Measurements from ENCODE around the gene PLIN4. TPM values are rescaled to one million over a fixed set of nuclear protein-coding genes. Genes with fewer than 3 reads are reported as not detected.

Gene PLIN4
- total RNA-seq, 2 experiments from 2014 or later: 0.05 TPM; not detected in 1

DNA sequence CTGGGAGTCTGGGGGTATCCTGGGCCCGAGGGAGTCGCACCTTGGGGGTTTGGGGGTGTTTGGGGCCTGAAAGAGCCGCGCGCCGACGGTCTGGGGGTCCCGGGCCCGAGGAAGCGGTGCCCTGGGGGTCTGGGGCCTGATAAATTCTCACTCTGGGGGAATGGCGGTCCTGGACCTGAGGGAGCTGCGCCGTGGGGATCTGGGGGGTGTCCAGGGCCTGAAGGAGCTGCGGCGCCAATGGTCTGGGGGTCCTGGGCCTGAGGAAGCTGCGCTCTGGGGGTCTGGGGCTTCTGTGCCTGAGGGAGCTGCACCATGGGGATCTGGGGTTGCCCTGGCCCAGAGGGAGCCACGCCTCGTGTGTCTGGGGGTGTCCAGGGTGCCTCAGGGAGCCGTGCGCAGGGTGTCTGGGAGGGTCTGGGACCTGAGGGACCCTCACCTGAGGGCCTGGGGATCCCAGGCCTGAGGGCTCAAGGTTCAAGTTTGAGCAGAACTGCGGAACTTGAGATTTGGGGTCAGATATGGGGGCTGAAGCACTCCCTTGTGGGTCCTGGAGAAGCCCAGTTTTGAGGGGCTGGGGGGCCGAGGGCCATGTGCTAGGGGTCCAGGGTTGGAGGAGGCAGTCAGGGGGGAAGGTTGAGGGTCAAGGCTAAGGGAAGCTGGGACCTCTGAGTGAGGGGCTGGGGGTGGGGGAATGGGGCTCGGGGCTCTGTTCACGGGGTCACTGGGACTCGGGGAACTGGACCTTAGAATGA lies 45.1 kb downstream of the PLIN4 start:
- ATAC-seq (no peak), DNase-seq (no peak)
- intact Hi-C loops (cut with micrococcal nuclease): no loop called here
- ChIA-PET POLR2A (interaction anchor here (0.6 to 1.1 kb wide), 5 partner anchors 15 to 71 kb away, joined by 3 to 4 read pairs (median 3); partner anchors contain the start of genes CHAF1A and LRG1), CTCF (interaction anchor here (1.2 to 1.6 kb wide), 3 partner anchors 50 to 163 kb away, joined by 3 to 4 read pairs (median 3); partner anchors contain the start of gene SH3GL1)
- Mint-ChIP-seq H3K27ac (peak overlapping the region; percentile 8), H3K27me3 (no peaks in the 10 kb centered on the region), H3K36me3 (ENCODE audit: low read depth) (peaks cover 3% of the 10 kb centered on the region), H3K4me3 (peak overlapping the region; percentile 79), H3K4me1 (ENCODE audit: low read depth) (peaks cover 21% of the 10 kb centered on the region), H3K9me3 (no peaks in the 10 kb centered on the region)
- TF ChIP-seq, protein P1, sequence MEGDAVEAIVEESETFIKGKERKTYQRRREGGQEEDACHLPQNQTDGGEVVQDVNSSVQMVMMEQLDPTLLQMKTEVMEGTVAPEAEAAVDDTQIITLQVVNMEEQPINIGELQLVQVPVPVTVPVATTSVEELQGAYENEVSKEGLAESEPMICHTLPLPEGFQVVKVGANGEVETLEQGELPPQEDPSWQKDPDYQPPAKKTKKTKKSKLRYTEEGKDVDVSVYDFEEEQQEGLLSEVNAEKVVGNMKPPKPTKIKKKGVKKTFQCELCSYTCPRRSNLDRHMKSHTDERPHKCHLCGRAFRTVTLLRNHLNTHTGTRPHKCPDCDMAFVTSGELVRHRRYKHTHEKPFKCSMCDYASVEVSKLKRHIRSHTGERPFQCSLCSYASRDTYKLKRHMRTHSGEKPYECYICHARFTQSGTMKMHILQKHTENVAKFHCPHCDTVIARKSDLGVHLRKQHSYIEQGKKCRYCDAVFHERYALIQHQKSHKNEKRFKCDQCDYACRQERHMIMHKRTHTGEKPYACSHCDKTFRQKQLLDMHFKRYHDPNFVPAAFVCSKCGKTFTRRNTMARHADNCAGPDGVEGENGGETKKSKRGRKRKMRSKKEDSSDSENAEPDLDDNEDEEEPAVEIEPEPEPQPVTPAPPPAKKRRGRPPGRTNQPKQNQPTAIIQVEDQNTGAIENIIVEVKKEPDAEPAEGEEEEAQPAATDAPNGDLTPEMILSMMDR (IDR thresholded peaks at IDR 0.05): no peak

DNA sequence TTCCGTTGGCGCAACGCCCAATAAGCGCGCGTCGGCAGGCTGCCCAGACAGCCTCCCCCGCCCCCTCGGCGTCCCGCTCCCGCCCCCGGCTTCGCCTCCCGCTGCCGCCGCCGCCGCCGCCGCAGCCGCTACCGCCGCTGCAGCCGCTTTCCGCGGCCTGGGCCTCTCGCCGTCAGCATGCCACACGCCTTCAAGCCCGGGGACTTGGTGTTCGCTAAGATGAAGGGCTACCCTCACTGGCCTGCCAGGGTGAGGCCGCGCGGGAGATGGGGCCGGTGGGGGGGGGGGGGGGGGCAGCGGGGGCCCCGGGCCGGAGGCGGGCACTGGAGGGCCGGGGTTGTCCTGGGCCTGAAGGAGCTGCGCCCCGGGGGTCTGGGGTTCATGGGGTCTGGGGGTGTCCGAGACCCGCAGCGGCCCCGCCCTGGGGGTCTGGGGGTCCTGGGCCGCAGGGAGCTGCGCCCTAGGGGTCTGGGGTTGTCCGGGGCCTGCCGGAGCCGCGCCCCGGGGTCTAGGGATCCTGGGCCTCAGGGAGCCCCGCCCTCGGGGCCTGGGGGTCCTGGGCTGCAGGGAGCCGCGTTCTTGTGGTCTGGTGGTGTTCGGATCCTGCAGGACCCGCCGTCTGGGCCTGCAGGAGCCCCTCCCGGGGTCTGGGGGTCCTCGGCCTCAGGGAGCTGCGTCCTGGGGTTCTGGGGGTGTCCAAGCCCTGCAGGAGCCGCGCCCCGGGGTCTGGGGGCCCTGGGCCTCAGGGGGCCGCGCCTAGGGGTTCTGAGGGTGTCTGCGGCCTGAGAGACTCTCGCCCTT lies 45.9 kb downstream of the PLIN4 start, which contains the start of gene HDGFL2:
HDGFL2 (plus strand) TSS at position 124 of the 801 bp plus-strand sequence; CDS start at position 178, 54 bp downstream.
- Mint-ChIP-seq H3K27me3 (no peaks in the 10 kb centered on the region), H3K36me3 (ENCODE audit: low read depth) (peaks cover 3% of the 10 kb centered on the region), H3K4me1 (ENCODE audit: low read depth) (peaks cover 21% of the 10 kb centered on the region), H3K9me3 (no peaks in the 10 kb centered on the region), H3K4me3 (peak within 1 kb of the TSS; percentile 79), H3K27ac (no peak within 1 kb of the TSS)
- intact Hi-C loops (cut with micrococcal nuclease): no loop called here
- TF ChIP-seq, protein P1 (IDR thresholded peaks at IDR 0.05): no peak
- ChIA-PET CTCF (interaction anchor here (1.1 to 1.6 kb wide), 5 partner anchors 11 to 335 kb away, joined by 3 to 7 read pairs (median 4); partner anchors contain the start of gene SH3GL1), POLR2A (interaction anchor here (0.6 to 1.0 kb wide), 3 partner anchors 14 to 70 kb away, joined by 3 read pairs; partner anchors contain the start of gene CHAF1A)
- DNase-seq (no peak), ATAC-seq (no peak)

DNA sequence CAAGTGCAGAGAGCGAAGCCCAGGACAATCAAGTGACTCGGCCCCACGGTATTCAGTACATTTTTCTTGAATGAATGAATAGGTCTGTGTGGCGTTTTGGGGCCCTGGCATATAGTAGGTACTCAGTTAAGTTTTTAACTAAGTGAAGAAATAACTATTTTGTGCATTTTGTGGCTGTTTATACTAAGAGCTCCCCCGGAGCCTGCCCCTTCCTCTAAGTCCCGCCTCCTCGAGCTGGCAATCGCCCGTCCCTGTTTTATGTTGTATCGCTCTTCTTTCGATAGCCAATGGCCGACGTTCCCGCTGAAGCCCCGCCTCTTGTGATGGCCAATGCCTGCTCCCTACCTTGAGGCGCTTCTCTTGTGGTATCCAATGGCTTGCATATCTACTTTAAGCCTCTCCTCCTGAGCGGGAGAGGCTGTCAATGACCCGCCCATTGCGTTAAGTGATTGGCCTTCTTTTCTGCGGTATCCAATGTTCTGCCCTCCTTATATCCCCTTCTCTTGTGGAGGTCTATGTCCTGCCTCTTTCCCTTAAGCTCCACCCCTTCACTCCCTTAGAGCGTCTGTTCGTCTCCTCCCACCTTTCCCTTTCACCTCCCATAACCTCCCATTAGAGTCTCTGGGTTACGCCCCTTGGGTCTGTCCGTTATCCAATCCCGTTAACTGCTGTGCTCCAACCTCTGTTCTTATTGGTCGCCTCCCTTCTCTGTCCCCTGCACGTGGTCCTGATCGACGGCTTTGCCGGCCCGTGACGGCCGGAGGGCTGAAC lies 46.7 kb downstream of the PLIN4 start:
- ATAC-seq (peak; percentile 89), DNase-seq (peak; percentile 99)
- no peaks in the 10 kb centered on the region for H3K9me3 Mint-ChIP-seq
- CTCF ChIA-PET: interaction anchor here (1.0 to 1.6 kb wide), 7 partner anchors 11 to 334 kb away, joined by 3 to 7 read pairs (median 4); partner anchors contain the start of gene SH3GL1
- TF ChIP-seq, protein P1 (IDR thresholded peaks at IDR 0.05): no peak
- peaks cover 21% of the 10 kb centered on the region for H3K4me1 Mint-ChIP-seq (ENCODE audit: low read depth)
- H3K4me3 Mint-ChIP-seq: no peak overlapping the region
- H3K36me3 Mint-ChIP-seq (ENCODE audit: low read depth): peaks cover 3% of the 10 kb centered on the region
- intact Hi-C loops (cut with micrococcal nuclease): no loop called here
- H3K27me3 Mint-ChIP-seq: no peaks in the 10 kb centered on the region
- H3K27ac Mint-ChIP-seq: no peak overlapping the region
- POLR2A ChIA-PET: interaction anchor here (0.6 to 1.0 kb wide), 2 partner anchors 14 to 928 kb away, joined by 4 to 10 read pairs; partner anchors contain the start of gene UBXN6

DNA sequence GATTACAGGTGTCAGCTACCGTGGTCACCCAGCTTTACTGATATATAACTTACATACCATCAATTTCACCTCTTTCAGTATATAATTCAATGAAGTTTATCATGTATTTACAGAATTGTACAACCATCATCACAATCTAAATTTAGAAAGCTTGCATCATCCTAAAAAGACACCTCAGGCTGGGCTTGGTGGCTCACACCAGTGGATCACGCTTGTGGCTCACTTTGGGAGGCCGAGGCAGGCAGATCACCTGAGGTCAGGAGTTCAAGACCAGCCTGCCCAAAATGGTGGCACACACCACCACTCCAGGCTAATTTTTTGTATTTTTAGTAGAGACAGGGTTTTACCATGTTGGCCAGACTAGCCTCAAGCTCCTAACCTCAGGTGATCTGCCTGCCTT lies 50.5 kb downstream of the PLIN4 start:
- intact Hi-C loops (cut with micrococcal nuclease): no loop called here
- DNase-seq: no peak
- H3K36me3 Mint-ChIP-seq (ENCODE audit: low read depth): peaks cover 1% of the 10 kb centered on the region
- H3K27me3 Mint-ChIP-seq: no peaks in the 10 kb centered on the region
- no peak overlapping the region for H3K4me3 Mint-ChIP-seq
- CTCF ChIA-PET: interaction anchor here (1.8 kb wide), 1 partner anchor 57 kb away, joined by 4 read pairs; no protein-coding TSS in a partner anchor
- H3K4me1 Mint-ChIP-seq (ENCODE audit: low read depth): peaks cover 5% of the 10 kb centered on the region
- TF ChIP-seq, protein P1 (IDR thresholded peaks at IDR 0.05): no peak
- no peak for ATAC-seq
- POLR2A ChIA-PET: no interaction called here
- H3K27ac Mint-ChIP-seq: no peak overlapping the region
- no peaks in the 10 kb centered on the region for H3K9me3 Mint-ChIP-seq
